GM23338 (cell line): ENCODE results near the gene PANK1.

Experiments
- CREB1 ChIP-seq: fragments of 250-450 bp; sonication (Bioruptor Pico); IDR thresholded peaks from 2 replicates; pipeline ENCODE4 v1.5.0; 2020; ENCODE audit warnings: low read depth, mild to moderate bottlenecking, moderate library complexity
- ETS1 ChIP-seq: IDR thresholded peaks from 2 replicates; pipeline ENCODE4 v1.6.1; 2016; ENCODE audit warnings: antibody characterized with exemption
- EZH2 ChIP-seq: fragments of 200-600 bp; sonication (generic); IDR thresholded peaks from one replicate; pipeline ENCODE4 v1.8.0; 2017; ENCODE audit warnings: antibody characterized with exemption, mild to moderate bottlenecking, low read depth; ENCODE audit not compliant: unreplicated experiment
- EZH2phosphoT487 ChIP-seq: fragments of 200-600 bp; sonication (generic); IDR thresholded peaks from one replicate; pipeline ENCODE4 v1.8.1; 2018; ENCODE audit warnings: antibody characterized with exemption; ENCODE audit not compliant: unreplicated experiment
- JUNB ChIP-seq: IDR thresholded peaks from one replicate; pipeline ENCODE4 v1.6.1; 2016; ENCODE audit warnings: antibody characterized with exemption; ENCODE audit not compliant: unreplicated experiment
- NANOG ChIP-seq: IDR thresholded peaks from 2 replicates; pipeline ENCODE4 v1.6.1; 2016; ENCODE audit warnings: antibody characterized with exemption, borderline replicate concordance
- POLR2AphosphoS5 ChIP-seq: IDR thresholded peaks from 2 replicates; pipeline ENCODE4 v1.6.1; 2016; ENCODE audit warnings: antibody characterized with exemption, low read depth
- ZNF331 ChIP-seq: fragments of 250-450 bp; sonication (Bioruptor Pico); IDR thresholded peaks from 2 replicates; pipeline ENCODE4 v1.5.0; 2020; ENCODE audit warnings: low read depth, mild to moderate bottlenecking, moderate library complexity
- TF ChIP-seq, protein P1 (sequence below), 2 experiments: fragments of 200-600 bp in 1 of 2; sonication (generic) in 1 of 2; conservative IDR thresholded peaks; 2 replicates each; pipeline versions ENCODE4 v1.5.1 to v1.6.1; 2016 to 2017; ENCODE audit warnings: antibody characterized with exemption in 2 of 2, low read depth in 2 of 2, mild to moderate bottlenecking in 2 of 2, moderate library complexity in 1 of 2
- TF ChIP-seq, protein P2 (sequence below): IDR thresholded peaks from one replicate; pipeline ENCODE4 v1.6.1; 2018; ENCODE audit warnings: antibody characterized with exemption; ENCODE audit not compliant: unreplicated experiment
- TF ChIP-seq, protein P3 (sequence below): fragments of 250-450 bp; sonication (Bioruptor Pico); IDR thresholded peaks from 2 replicates; pipeline ENCODE4 v1.5.0; 2020; ENCODE audit warnings: mild to moderate bottlenecking, moderate library complexity

DNA sequence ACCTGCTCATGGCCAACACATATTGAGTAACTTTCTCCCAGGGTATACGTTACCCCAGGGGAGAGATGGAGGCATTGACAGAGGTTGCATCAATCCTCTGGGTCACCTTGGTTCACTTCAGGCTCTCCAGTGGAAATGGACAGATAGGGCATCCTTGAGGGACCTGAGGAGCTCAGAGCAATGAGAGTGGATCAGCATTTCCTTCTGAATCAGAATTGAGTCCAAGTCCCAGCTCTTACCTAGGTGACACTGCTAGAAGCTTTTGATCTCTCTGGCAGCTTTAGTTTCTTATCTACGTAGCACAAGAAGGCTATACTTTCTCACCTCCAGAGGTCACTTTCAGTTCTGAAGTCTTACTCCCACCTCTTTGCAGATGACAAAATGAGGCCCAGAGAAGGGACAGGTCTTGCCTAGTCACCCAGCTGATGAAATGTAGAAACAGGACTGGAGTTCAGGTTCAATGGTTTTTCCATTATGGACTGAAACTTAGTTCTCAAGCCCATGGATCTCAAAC is 35.2 kb downstream of the PANK1 start:
- TF ChIP-seq, protein P1, sequence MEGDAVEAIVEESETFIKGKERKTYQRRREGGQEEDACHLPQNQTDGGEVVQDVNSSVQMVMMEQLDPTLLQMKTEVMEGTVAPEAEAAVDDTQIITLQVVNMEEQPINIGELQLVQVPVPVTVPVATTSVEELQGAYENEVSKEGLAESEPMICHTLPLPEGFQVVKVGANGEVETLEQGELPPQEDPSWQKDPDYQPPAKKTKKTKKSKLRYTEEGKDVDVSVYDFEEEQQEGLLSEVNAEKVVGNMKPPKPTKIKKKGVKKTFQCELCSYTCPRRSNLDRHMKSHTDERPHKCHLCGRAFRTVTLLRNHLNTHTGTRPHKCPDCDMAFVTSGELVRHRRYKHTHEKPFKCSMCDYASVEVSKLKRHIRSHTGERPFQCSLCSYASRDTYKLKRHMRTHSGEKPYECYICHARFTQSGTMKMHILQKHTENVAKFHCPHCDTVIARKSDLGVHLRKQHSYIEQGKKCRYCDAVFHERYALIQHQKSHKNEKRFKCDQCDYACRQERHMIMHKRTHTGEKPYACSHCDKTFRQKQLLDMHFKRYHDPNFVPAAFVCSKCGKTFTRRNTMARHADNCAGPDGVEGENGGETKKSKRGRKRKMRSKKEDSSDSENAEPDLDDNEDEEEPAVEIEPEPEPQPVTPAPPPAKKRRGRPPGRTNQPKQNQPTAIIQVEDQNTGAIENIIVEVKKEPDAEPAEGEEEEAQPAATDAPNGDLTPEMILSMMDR (conservative IDR thresholded peaks at IDR 0.05; ENCODE audit: low read depth in 2 of 2) = peak in 1 of 2 experiments; percentile 13; a peak in 1 of 4 replicates
- TF ChIP-seq POLR2AphosphoS5 (no peak), EZH2 (no peak), NANOG (no peak), ETS1 (no peak), EZH2phosphoT487 (no peak), CREB1 (CRISPR knock-in tag) (no peak), JUNB (no peak), ZNF331 (no peak)
- TF ChIP-seq, protein P2, sequence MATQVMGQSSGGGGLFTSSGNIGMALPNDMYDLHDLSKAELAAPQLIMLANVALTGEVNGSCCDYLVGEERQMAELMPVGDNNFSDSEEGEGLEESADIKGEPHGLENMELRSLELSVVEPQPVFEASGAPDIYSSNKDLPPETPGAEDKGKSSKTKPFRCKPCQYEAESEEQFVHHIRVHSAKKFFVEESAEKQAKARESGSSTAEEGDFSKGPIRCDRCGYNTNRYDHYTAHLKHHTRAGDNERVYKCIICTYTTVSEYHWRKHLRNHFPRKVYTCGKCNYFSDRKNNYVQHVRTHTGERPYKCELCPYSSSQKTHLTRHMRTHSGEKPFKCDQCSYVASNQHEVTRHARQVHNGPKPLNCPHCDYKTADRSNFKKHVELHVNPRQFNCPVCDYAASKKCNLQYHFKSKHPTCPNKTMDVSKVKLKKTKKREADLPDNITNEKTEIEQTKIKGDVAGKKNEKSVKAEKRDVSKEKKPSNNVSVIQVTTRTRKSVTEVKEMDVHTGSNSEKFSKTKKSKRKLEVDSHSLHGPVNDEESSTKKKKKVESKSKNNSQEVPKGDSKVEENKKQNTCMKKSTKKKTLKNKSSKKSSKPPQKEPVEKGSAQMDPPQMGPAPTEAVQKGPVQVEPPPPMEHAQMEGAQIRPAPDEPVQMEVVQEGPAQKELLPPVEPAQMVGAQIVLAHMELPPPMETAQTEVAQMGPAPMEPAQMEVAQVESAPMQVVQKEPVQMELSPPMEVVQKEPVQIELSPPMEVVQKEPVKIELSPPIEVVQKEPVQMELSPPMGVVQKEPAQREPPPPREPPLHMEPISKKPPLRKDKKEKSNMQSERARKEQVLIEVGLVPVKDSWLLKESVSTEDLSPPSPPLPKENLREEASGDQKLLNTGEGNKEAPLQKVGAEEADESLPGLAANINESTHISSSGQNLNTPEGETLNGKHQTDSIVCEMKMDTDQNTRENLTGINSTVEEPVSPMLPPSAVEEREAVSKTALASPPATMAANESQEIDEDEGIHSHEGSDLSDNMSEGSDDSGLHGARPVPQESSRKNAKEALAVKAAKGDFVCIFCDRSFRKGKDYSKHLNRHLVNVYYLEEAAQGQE = no peak
- TF ChIP-seq, protein P3, sequence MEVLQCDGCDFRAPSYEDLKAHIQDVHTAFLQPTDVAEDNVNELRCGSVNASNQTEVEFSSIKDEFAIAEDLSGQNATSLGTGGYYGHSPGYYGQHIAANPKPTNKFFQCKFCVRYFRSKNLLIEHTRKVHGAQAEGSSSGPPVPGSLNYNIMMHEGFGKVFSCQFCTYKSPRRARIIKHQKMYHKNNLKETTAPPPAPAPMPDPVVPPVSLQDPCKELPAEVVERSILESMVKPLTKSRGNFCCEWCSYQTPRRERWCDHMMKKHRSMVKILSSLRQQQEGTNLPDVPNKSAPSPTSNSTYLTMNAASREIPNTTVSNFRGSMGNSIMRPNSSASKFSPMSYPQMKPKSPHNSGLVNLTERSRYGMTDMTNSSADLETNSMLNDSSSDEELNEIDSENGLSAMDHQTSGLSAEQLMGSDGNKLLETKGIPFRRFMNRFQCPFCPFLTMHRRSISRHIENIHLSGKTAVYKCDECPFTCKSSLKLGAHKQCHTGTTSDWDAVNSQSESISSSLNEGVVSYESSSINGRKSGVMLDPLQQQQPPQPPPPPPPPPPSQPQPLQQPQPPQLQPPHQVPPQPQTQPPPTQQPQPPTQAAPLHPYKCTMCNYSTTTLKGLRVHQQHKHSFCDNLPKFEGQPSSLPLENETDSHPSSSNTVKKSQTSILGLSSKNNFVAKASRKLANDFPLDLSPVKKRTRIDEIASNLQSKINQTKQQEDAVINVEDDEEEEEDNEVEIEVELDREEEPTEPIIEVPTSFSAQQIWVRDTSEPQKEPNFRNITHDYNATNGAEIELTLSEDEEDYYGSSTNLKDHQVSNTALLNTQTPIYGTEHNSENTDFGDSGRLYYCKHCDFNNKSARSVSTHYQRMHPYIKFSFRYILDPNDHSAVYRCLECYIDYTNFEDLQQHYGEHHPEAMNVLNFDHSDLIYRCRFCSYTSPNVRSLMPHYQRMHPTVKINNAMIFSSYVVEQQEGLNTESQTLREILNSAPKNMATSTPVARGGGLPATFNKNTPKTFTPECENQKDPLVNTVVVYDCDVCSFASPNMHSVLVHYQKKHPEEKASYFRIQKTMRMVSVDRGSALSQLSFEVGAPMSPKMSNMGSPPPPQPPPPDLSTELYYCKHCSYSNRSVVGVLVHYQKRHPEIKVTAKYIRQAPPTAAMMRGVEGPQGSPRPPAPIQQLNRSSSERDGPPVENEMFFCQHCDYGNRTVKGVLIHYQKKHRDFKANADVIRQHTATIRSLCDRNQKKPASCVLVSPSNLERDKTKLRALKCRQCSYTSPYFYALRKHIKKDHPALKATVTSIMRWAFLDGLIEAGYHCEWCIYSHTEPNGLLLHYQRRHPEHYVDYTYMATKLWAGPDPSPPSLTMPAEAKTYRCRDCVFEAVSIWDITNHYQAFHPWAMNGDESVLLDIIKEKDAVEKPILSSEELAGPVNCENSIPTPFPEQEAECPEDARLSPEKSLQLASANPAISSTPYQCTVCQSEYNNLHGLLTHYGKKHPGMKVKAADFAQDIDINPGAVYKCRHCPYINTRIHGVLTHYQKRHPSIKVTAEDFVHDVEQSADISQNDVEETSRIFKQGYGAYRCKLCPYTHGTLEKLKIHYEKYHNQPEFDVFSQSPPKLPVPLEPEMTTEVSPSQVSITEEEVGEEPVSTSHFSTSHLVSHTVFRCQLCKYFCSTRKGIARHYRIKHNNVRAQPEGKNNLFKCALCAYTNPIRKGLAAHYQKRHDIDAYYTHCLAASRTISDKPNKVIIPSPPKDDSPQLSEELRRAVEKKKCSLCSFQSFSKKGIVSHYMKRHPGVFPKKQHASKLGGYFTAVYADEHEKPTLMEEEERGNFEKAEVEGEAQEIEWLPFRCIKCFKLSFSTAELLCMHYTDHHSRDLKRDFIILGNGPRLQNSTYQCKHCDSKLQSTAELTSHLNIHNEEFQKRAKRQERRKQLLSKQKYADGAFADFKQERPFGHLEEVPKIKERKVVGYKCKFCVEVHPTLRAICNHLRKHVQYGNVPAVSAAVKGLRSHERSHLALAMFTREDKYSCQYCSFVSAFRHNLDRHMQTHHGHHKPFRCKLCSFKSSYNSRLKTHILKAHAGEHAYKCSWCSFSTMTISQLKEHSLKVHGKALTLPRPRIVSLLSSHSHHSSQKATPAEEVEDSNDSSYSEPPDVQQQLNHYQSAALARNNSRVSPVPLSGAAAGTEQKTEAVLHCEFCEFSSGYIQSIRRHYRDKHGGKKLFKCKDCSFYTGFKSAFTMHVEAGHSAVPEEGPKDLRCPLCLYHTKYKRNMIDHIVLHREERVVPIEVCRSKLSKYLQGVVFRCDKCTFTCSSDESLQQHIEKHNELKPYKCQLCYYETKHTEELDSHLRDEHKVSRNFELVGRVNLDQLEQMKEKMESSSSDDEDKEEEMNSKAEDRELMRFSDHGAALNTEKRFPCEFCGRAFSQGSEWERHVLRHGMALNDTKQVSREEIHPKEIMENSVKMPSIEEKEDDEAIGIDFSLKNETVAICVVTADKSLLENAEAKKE = no peak
